Adrenal gland (tissue), 12 donors: ENCODE data around the gene OR4F6. TPM values are rescaled to one million over a fixed set of nuclear protein-coding genes. Genes with fewer than 3 reads are reported as not detected.

Experiments used
- DNase-seq, 7 donors: peaks; one replicate each; pipeline ENCODE4 v3.0.0-alpha.2; 2019 to 2020
- H3K27ac ChIP-seq, 5 donors: fragments of 200-600 bp; sonication (generic) in 4 of 5; 1 replicate in 3 of 5; 2 replicates in 2 of 5; pipeline versions ENCODE4 v1.5.1 to v1.8.0; 2016 to 2020; ENCODE audit warnings: mild to moderate bottlenecking in 1 of 5
- H3K27me3 ChIP-seq: fragments of 200-600 bp; 2 replicates; pipeline ENCODE4 v1.8.0; 2021
- H3K36me3 ChIP-seq, 2 donors: fragments of 200-600 bp; replicated peaks in 1 of 2; 1 replicate in 1 of 2; 2 replicates in 1 of 2; pipeline versions ENCODE4 v1.5.1 to v1.8.0; 2018 to 2022
- H3K4me1 ChIP-seq, 2 donors: fragments of 200-600 bp; replicated peaks in 1 of 2; 1 replicate in 1 of 2; 2 replicates in 1 of 2; pipeline versions ENCODE4 v1.5.1 to v1.8.0; 2018 to 2021
- H3K4me3 ChIP-seq, 4 donors: fragments of 200-600 bp; sonication (generic) in 3 of 4; one replicate each; pipeline ENCODE4 v1.5.1; 2016 to 2018
- H3K9me3 ChIP-seq, 3 donors: fragments of 200-600 bp; sonication (generic) in 1 of 3; replicated peaks in 1 of 3; 1 replicate in 2 of 3; 2 replicates in 1 of 3; pipeline versions ENCODE4 v1.5.1 to v1.8.0; 2016 to 2021
- POLR2A ChIP-seq, 2 donors: fragments of 450-650 bp; IDR thresholded peaks; one replicate each; pipeline ENCODE4 v1.6.1; 2017; ENCODE audit warnings: antibody characterized with exemption in 2 of 2, mild to moderate bottlenecking in 2 of 2, moderate library complexity in 1 of 2
- WGBS, 4 donors: extraction: QIAGEN DNeasy Blood & Tissue Kit in 2 of 4; methylation state at CpG; one replicate each; pipeline versions ENCODE4 v1.1.5 to v1.1.7; 2013 to 2017; 5-methylcytosine and 5-hydroxymethylcytosine counted together
- intact Hi-C, 2 donors: fragments of 100-400 bp; cut with DNase I; formaldehyde crosslinking; loops; one replicate each; pipeline versions ENCODE4 v1.14.1 to v1.15.0; 2022 to 2023
- polyA plus RNA-seq, 3 donors: library from polyadenylated mRNA; stranded (reverse); fragments of 200-250 nt in 2 of 3; fragments of 350-450 nt in 1 of 3; fragmentation: Illumina TruSeq in 1 of 3; extraction: RNeasy Lipid Tissue Mini Kit (QIAGEN cat#74804) in 1 of 3; gene quantifications; one replicate each; pipeline ENCODE4 v1.2.3, GENCODE V29; 2013 to 2014
- small RNA-seq, 2 donors: library from RNA; depleted of rRNA; stranded (forward); fragments of <200 nt; gene quantifications; one replicate each; pipeline ENCODE3, GENCODE V24; 2016
- total RNA-seq, 9 donors: library from RNA; depleted of rRNA in 4 of 9; stranded (reverse); fragments of >200 nt in 4 of 9; fragments of 120-200 nt in 1 of 9; fragmentation: NEBNext Ultra II Directional in 1 of 9; extraction: Animal tissue kit (Norgen Biotek cat#: 25700) in 1 of 9; gene quantifications; one replicate each; pipeline versions ENCODE4 v1.1.0 to v1.2.4, GENCODE V29; 2013 to 2023
- TF ChIP-seq, protein P1 (sequence below), 6 experiments: fragments of 450-650 bp in 4 of 6; fragments of 200-600 bp in 2 of 6; sonication (generic) in 1 of 6; IDR thresholded peaks; 1 replicate in 5 of 6; 2 replicates in 1 of 6; pipeline versions ENCODE4 v1.5.1 to v1.8.0; 2016 to 2021; ENCODE audit warnings: antibody characterized with exemption in 6 of 6, mild to moderate bottlenecking in 2 of 6, moderate library complexity in 1 of 6
- donor health status: healthy with polysubstance abuse.
- donor health status: Bipolar disorder and iron deficiency.
- donor health status: DM: yes; HTN: yes; CAD: no.
- donor health status: DM: no; HTN: no; CAD: no.
- donor health status: DM: no; HTN: no; CAD: no.
- donor health status: DM: yes; HTN: yes; CAD: no.

The OR4F6 gene
- total and polyA plus RNA-seq, 12 donors: not detected

DNA sequence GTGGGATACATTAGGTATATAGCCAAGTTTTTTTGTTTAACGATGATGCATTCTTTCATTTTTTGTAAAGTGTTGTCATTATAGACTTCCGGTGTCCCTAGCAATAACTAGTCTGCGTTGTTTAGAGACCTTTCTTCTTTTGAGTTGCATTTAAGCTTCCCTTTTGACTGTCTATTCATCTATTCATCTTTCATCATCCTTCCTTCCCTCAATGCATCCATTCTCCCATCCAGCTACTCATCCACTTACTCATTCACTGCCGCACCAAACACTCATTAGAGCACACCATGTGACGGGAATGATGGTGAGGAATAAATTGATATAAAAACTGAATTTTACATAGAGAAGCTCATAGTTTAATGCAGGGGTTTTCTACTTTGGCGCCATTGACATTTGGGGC is 41.6 kb downstream of the OR4F6 start:
- 61 to 68% (median 65%) methylated on average over 6 of the region's 6 CpGs for WGBS, 4 donors
- Histone ChIP-seq H3K4me1 (no peaks in the 10 kb centered on the region), H3K27me3 (peaks cover 5% of the 10 kb centered on the region), H3K36me3 (no peaks in the 10 kb centered on the region), H3K4me3 (no peak overlapping the region), H3K27ac (no peak overlapping the region), H3K9me3 (no peaks in the 10 kb centered on the region)
- no peak for TF ChIP-seq POLR2A (IDR thresholded peaks at IDR 0.05)
- TF ChIP-seq, protein P1, sequence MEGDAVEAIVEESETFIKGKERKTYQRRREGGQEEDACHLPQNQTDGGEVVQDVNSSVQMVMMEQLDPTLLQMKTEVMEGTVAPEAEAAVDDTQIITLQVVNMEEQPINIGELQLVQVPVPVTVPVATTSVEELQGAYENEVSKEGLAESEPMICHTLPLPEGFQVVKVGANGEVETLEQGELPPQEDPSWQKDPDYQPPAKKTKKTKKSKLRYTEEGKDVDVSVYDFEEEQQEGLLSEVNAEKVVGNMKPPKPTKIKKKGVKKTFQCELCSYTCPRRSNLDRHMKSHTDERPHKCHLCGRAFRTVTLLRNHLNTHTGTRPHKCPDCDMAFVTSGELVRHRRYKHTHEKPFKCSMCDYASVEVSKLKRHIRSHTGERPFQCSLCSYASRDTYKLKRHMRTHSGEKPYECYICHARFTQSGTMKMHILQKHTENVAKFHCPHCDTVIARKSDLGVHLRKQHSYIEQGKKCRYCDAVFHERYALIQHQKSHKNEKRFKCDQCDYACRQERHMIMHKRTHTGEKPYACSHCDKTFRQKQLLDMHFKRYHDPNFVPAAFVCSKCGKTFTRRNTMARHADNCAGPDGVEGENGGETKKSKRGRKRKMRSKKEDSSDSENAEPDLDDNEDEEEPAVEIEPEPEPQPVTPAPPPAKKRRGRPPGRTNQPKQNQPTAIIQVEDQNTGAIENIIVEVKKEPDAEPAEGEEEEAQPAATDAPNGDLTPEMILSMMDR (IDR thresholded peaks at IDR 0.05): no peak
- intact Hi-C loops: no loop called here
- DNase-seq: no peak

DNA sequence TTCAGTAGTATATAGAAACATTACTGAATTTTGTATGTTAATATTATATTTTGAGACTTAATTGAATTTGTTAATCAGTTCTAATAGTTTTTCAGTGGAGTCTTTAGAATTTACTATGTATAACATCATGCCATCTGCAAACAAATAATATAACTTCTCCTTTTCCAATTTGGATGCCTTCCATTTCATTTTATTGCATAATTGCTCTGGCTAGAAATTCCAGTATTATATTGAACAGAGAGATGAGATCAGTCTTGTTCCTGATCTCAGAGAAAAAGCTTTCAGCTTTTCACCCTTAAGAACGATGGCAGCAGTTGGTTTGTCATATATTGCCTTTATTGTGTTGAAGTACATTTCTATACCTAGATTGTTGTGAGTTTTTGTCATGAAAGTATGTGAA is 49.0 kb downstream of the OR4F6 start:
- DNase-seq: no peak
- Histone ChIP-seq H3K27ac (no peak overlapping the region), H3K27me3 (peaks cover 8% of the 10 kb centered on the region), H3K4me1 (no peaks in the 10 kb centered on the region), H3K4me3 (no peak overlapping the region), H3K9me3 (no peaks in the 10 kb centered on the region), H3K36me3 (no peaks in the 10 kb centered on the region)
- TF ChIP-seq, protein P1 (IDR thresholded peaks at IDR 0.05): no peak
- TF ChIP-seq POLR2A (IDR thresholded peaks at IDR 0.05): no peak
- 45 to 79% (median 63%) methylated on average over 1 of the region's 1 CpG for WGBS, 4 donors
- intact Hi-C loops: no loop called here

Small RNA genes within 50 kb of the gene (small RNA-seq; reads per million reads assigned to genes)
- 0 reads per million in 2 donors for gene RN7SL209P

Other genes starting within 250 kb of the OR4F6 start
- 10 to 100 TPM; 18.4 to 75.4 (median 49.4) TPM for gene TM2D3, start 151.1 kb upstream of the OR4F6 start, total RNA-seq
- gene TM2D3, start 151.1 kb upstream of the OR4F6 start, polyA plus RNA-seq: 10 to 100 TPM; 34.3 to 42.7 (median 34.6) TPM
- gene TARS3, start 79.0 kb upstream of the OR4F6 start, total RNA-seq: 10 to 100 TPM; 10.4 to 28.5 (median 14.1) TPM
- 10 to 100 TPM in 1 of 3 donors, 1 to 10 TPM in 2; 4.8 to 14.6 (median 9.4) TPM for gene TARS3, start 79.0 kb upstream of the OR4F6 start, polyA plus RNA-seq
- gene OR4F15, start 8.7 kb downstream of the OR4F6 start, total RNA-seq: not detected
- not detected for gene OR4F15, start 8.7 kb downstream of the OR4F6 start, polyA plus RNA-seq